Measurements from ENCODE around the gene PTPRK.

PTPRK gene

GRCh38 chr6:128538763-128539162, 18.4 kb upstream of the PTPRK start:
- Histone ChIP-seq H3K36me3 (replicated peaks; ENCODE audit: low read depth, low read length) (no peaks in the 10 kb centered on the region), H3K4me2 (ENCODE audit: low read length) (no peak overlapping the region), H3K9ac (ENCODE audit: low read length) (no peak overlapping the region), H3K79me2 (ENCODE audit: low read length) (no peaks in the 10 kb centered on the region), H4K20me1 (ENCODE audit: insufficient read depth, low read length) (no peaks in the 10 kb centered on the region), H3K9me3 (ENCODE audit: insufficient read depth, low read length) (no peaks in the 10 kb centered on the region), H3K4me1 (ENCODE audit: low read length) (no peaks in the 10 kb centered on the region), H2AFZ (ENCODE audit: low read depth, low read length) (no peak overlapping the region), H3K27ac (ENCODE audit: low read length) (no peak overlapping the region), H3K27me3 (ENCODE audit: low read depth, low read length) (no peaks in the 10 kb centered on the region), H3K4me3 (ENCODE audit: low read length) (no peak overlapping the region)
- TF ChIP-seq, protein P1, sequence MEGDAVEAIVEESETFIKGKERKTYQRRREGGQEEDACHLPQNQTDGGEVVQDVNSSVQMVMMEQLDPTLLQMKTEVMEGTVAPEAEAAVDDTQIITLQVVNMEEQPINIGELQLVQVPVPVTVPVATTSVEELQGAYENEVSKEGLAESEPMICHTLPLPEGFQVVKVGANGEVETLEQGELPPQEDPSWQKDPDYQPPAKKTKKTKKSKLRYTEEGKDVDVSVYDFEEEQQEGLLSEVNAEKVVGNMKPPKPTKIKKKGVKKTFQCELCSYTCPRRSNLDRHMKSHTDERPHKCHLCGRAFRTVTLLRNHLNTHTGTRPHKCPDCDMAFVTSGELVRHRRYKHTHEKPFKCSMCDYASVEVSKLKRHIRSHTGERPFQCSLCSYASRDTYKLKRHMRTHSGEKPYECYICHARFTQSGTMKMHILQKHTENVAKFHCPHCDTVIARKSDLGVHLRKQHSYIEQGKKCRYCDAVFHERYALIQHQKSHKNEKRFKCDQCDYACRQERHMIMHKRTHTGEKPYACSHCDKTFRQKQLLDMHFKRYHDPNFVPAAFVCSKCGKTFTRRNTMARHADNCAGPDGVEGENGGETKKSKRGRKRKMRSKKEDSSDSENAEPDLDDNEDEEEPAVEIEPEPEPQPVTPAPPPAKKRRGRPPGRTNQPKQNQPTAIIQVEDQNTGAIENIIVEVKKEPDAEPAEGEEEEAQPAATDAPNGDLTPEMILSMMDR (IDR thresholded peaks at IDR 0.05; ENCODE audit: low read depth, low read length): no peak
- TF ChIP-seq EZH2phosphoT487 (IDR thresholded peaks at IDR 0.05; ENCODE audit: low read depth): no peak

- no peaks in the 10 kb centered on the region for H3K79me2 ChIP-seq (ENCODE audit: low read length)
- no peaks in the 10 kb centered on the region for H3K27me3 ChIP-seq (ENCODE audit: low read depth, low read length)
- H4K20me1 ChIP-seq (ENCODE audit: insufficient read depth, low read length): no peaks in the 10 kb centered on the region
- H3K36me3 ChIP-seq (replicated peaks; ENCODE audit: low read depth, low read length): no peaks in the 10 kb centered on the region
- no peaks in the 10 kb centered on the region for H3K9me3 ChIP-seq (ENCODE audit: insufficient read depth, low read length)
- H3K4me1 ChIP-seq (ENCODE audit: low read length): peaks cover 16% of the 10 kb centered on the region
- H3K4me3 ChIP-seq (ENCODE audit: low read length): no peak overlapping the region
- no peak overlapping the region for H3K27ac ChIP-seq (ENCODE audit: low read length)
- H3K4me2 ChIP-seq (ENCODE audit: low read length): no peak overlapping the region
- H2AFZ ChIP-seq (ENCODE audit: low read depth, low read length): no peak overlapping the region
- TF ChIP-seq EZH2phosphoT487 (IDR thresholded peaks at IDR 0.05; ENCODE audit: low read depth): no peak
- TF ChIP-seq, protein P1 (IDR thresholded peaks at IDR 0.05; ENCODE audit: low read depth, low read length): no peak
- H3K9ac ChIP-seq (ENCODE audit: low read length): no peak overlapping the region
Measured at GRCh38 chr6:128532827-128533226, 12.4 kb upstream of the PTPRK start.

- no peaks in the 10 kb centered on the region for H3K9me3 ChIP-seq (ENCODE audit: insufficient read depth, low read length)
- H4K20me1 ChIP-seq (ENCODE audit: insufficient read depth, low read length): no peaks in the 10 kb centered on the region
- H3K79me2 ChIP-seq (ENCODE audit: low read length): no peaks in the 10 kb centered on the region
- H3K36me3 ChIP-seq (replicated peaks; ENCODE audit: low read depth, low read length): no peaks in the 10 kb centered on the region
- TF ChIP-seq, protein P1 (IDR thresholded peaks at IDR 0.05; ENCODE audit: low read depth, low read length): no peak
- no peak for TF ChIP-seq EZH2phosphoT487 (IDR thresholded peaks at IDR 0.05; ENCODE audit: low read depth)
- no peak overlapping the region for H2AFZ ChIP-seq (ENCODE audit: low read depth, low read length)
- no peak overlapping the region for H3K27ac ChIP-seq (ENCODE audit: low read length)
- H3K9ac ChIP-seq (ENCODE audit: low read length): no peak overlapping the region
- H3K4me2 ChIP-seq (ENCODE audit: low read length): no peak overlapping the region
- H3K4me1 ChIP-seq (ENCODE audit: low read length): peaks cover 16% of the 10 kb centered on the region
- no peak overlapping the region for H3K4me3 ChIP-seq (ENCODE audit: low read length)
- H3K27me3 ChIP-seq (ENCODE audit: low read depth, low read length): no peaks in the 10 kb centered on the region
Measured at GRCh38 chr6:128532136-128532535, 11.7 kb upstream of the PTPRK start.

- no peaks in the 10 kb centered on the region for H3K36me3 ChIP-seq (replicated peaks; ENCODE audit: low read depth, low read length)
- no peak overlapping the region for H3K4me3 ChIP-seq (ENCODE audit: low read length)
- H3K27ac ChIP-seq (ENCODE audit: low read length): no peak overlapping the region
- H3K79me2 ChIP-seq (ENCODE audit: low read length): no peaks in the 10 kb centered on the region
- peaks cover 16% of the 10 kb centered on the region for H3K4me1 ChIP-seq (ENCODE audit: low read length)
- no peaks in the 10 kb centered on the region for H3K27me3 ChIP-seq (ENCODE audit: low read depth, low read length)
- H4K20me1 ChIP-seq (ENCODE audit: insufficient read depth, low read length): no peaks in the 10 kb centered on the region
- H3K4me2 ChIP-seq (ENCODE audit: low read length): peak overlapping the region; percentile 26; the same call in 1 of the 2 replicates
- TF ChIP-seq, protein P1 (IDR thresholded peaks at IDR 0.05; ENCODE audit: low read depth, low read length): no peak
- TF ChIP-seq EZH2phosphoT487 (IDR thresholded peaks at IDR 0.05; ENCODE audit: low read depth): no peak
- H3K9ac ChIP-seq (ENCODE audit: low read length): no peak overlapping the region
- H2AFZ ChIP-seq (ENCODE audit: low read depth, low read length): no peak overlapping the region
- no peaks in the 10 kb centered on the region for H3K9me3 ChIP-seq (ENCODE audit: insufficient read depth, low read length)
Measured at GRCh38 chr6:128531696-128532095, 11.3 kb upstream of the PTPRK start.

Measured in OCI-LY3 (cell line).